Esophagus mucosa (tissue), 1 donor: ENCODE measurements around the gene JMJD4. TPM values are rescaled to one million over a fixed set of nuclear protein-coding genes. Genes with fewer than 3 reads are reported as not detected.

ENCODE experiments used
- total RNA-seq: library from RNA; stranded (reverse); gene quantifications from one replicate; pipeline ENCODE4 v1.2.4, GENCODE V29; 2023
- donor health status: DM: yes; HTN: yes; CAD: no.

Gene JMJD4
- total RNA-seq, 1 donor from 2014 or later = 10.2 TPM

Other genes starting within 250 kb of the JMJD4 start
- 2.7 TPM for gene ZNF678, start 171.7 kb downstream of the JMJD4 start, total RNA-seq
- 15.8 TPM for gene SNAP47, start 133 bp upstream of the JMJD4 start, total RNA-seq
- not detected for gene PRSS38, start 80.4 kb upstream of the JMJD4 start, total RNA-seq
- 3.1 TPM for gene WNT9A, start 212.6 kb upstream of the JMJD4 start, total RNA-seq